Dermis microvascular lymphatic vessel endothelial cell (primary cell): ENCODE results near the gene PLCB1. TPM values are rescaled to one million over a fixed set of nuclear protein-coding genes. Genes with fewer than 3 reads are reported as not detected.

ENCODE experiments used
- DNase-seq, 2 donors: peaks; one replicate each; pipeline versions ENCODE4 v3.0.0 to v3.0.0-alpha.2; 2010; ENCODE audit warnings: low read depth in 2 of 2
- total RNA-seq: library from RNA; depleted of rRNA; stranded (reverse); fragments of >200 nt; gene quantifications from 2 replicates; pipeline ENCODE4 v1.2.1, GENCODE V29; 2014

Gene PLCB1
- total RNA-seq, 1 donor from 2014 or later = 13.1 TPM

- no peak for DNase-seq
These were observed 632.4 kb downstream of the PLCB1 start for GRCh38 chr20:8764344-8764962.

- no peak for DNase-seq
These were observed 634.9 kb downstream of the PLCB1 start for GRCh38 chr20:8766868-8767390.

- no peak for DNase-seq
These were observed 642.3 kb downstream of the PLCB1 start for GRCh38 chr20:8774412-8774811.

- DNase-seq = no peak
These were observed 645.8 kb downstream of the PLCB1 start for GRCh38 chr20:8777911-8778310.

GRCh38 chr20:8778387-8778786 is 646.3 kb downstream of the PLCB1 start:
- DNase-seq = no peak

- DNase-seq = no peak
These were observed 648.8 kb downstream of the PLCB1 start for GRCh38 chr20:8780915-8781314.

GRCh38 chr20:8782804-8783203 is 650.7 kb downstream of the PLCB1 start:
- no peak for DNase-seq

GRCh38 chr20:8783734-8784133 is 651.7 kb downstream of the PLCB1 start:
- DNase-seq = no peak

GRCh38 chr20:8786383-8786782 is 654.3 kb downstream of the PLCB1 start:
- DNase-seq = no peak

- DNase-seq = no peak
These were observed 655.0 kb downstream of the PLCB1 start for GRCh38 chr20:8787090-8787489.

GRCh38 chr20:8788275-8788674 is 656.2 kb downstream of the PLCB1 start:
- DNase-seq = no peak

GRCh38 chr20:8788831-8789230 is 656.8 kb downstream of the PLCB1 start:
- DNase-seq = no peak

- DNase-seq = peak; percentile 63
These were observed 658.5 kb downstream of the PLCB1 start for GRCh38 chr20:8790442-8791074.

- DNase-seq = peak in 1 of 2 donors; percentile 1
These were observed 663.3 kb downstream of the PLCB1 start for GRCh38 chr20:8795404-8795803.

GRCh38 chr20:8796088-8796660 is 664.1 kb downstream of the PLCB1 start:
- peak in 1 of 2 donors; percentile 5 for DNase-seq

GRCh38 chr20:8798505-8798904 is 666.4 kb downstream of the PLCB1 start:
- peak; percentile 71 to 89 for DNase-seq

- no peak for DNase-seq
These were observed 668.0 kb downstream of the PLCB1 start for GRCh38 chr20:8800089-8800488.

- no peak for DNase-seq
These were observed 669.6 kb downstream of the PLCB1 start for GRCh38 chr20:8801686-8802085.

GRCh38 chr20:8803065-8803464 is 671.0 kb downstream of the PLCB1 start:
- peak in 1 of 2 donors; percentile 47 for DNase-seq

GRCh38 chr20:8803941-8804340 is 671.9 kb downstream of the PLCB1 start:
- no peak for DNase-seq

GRCh38 chr20:8805737-8806442 is 673.8 kb downstream of the PLCB1 start:
- DNase-seq = no peak
